ENCODE measurements around the gene HNRNPF.
A peak's percentile ranks its signal among the peaks of the same experiment; 100 is the strongest.
"Not testable (repeated sequence)": the region's sequence is repeated elsewhere in the genome, so short reads cannot be mapped to it uniquely, and the experiment has no call there.

The HNRNPF gene

GRCh38 chr10:43408710-43409384, at the start of gene HNRNPF:
Gene HNRNPF (minus strand): TSS chr10:43409186. CDS start chr10:43387884, 21,302 bp downstream.
- peak; percentile 93 for DNase-seq (ENCODE audit: low read depth)
- TF ChIP-seq CTCF (conservative IDR thresholded peaks at IDR 0.05; ENCODE audit: control insufficient read depth, insufficient read depth, low read depth, low read length), result no peak
- H3K4me3 ChIP-seq (ENCODE audit: control insufficient read depth, low read depth, low read length), result peak within 1 kb of the TSS; percentile 85

- TF ChIP-seq CTCF (conservative IDR thresholded peaks at IDR 0.05; ENCODE audit: control insufficient read depth, insufficient read depth, low read depth, low read length), result no peak
- H3K4me3 ChIP-seq (ENCODE audit: control insufficient read depth, low read depth, low read length), result no peak overlapping the region
- DNase-seq (ENCODE audit: low read depth), result no peak
Measured at GRCh38 chr10:43458227-43458626, 49.2 kb upstream of the HNRNPF start.

- not testable (repeated sequence) for H3K4me3 ChIP-seq (ENCODE audit: control insufficient read depth, low read depth, low read length); DNase-seq (ENCODE audit: low read depth)
Measured at GRCh38 chr10:43456561-43456960, 47.6 kb upstream of the HNRNPF start.

- H3K4me3 ChIP-seq (ENCODE audit: control insufficient read depth, low read depth, low read length); DNase-seq (ENCODE audit: low read depth): not testable (repeated sequence)
Measured at GRCh38 chr10:43454025-43454424, 45.0 kb upstream of the HNRNPF start.

- H3K4me3 ChIP-seq (ENCODE audit: control insufficient read depth, low read depth, low read length), result no peak overlapping the region
- DNase-seq (ENCODE audit: low read depth), result peak; percentile 13
Measured at GRCh38 chr10:43453266-43453831, 44.4 kb upstream of the HNRNPF start.

GRCh38 chr10:43452356-43452914, 43.4 kb upstream of the HNRNPF start:
- H3K4me3 ChIP-seq (ENCODE audit: control insufficient read depth, low read depth, low read length), result no peak overlapping the region
- peak; percentile 18 for DNase-seq (ENCODE audit: low read depth)
- no peak for TF ChIP-seq CTCF (conservative IDR thresholded peaks at IDR 0.05; ENCODE audit: control insufficient read depth, insufficient read depth, low read depth, low read length)

More at GRCh38 chr10:43453266-43453831, 44.4 kb upstream of the HNRNPF start:
- no peak for TF ChIP-seq CTCF (conservative IDR thresholded peaks at IDR 0.05; ENCODE audit: control insufficient read depth, insufficient read depth, low read depth, low read length)

- no peak for DNase-seq (ENCODE audit: low read depth)
- no peak for TF ChIP-seq CTCF (conservative IDR thresholded peaks at IDR 0.05; ENCODE audit: control insufficient read depth, insufficient read depth, low read depth, low read length)
- no peak overlapping the region for H3K4me3 ChIP-seq (ENCODE audit: control insufficient read depth, low read depth, low read length)
Measured at GRCh38 chr10:43448742-43449141, 39.8 kb upstream of the HNRNPF start.

- DNase-seq (ENCODE audit: low read depth), result not testable (repeated sequence)
Measured at GRCh38 chr10:43446219-43447017, 37.4 kb upstream of the HNRNPF start.

More at GRCh38 chr10:43446219-43447017, 37.4 kb upstream of the HNRNPF start:
- H3K4me3 ChIP-seq (ENCODE audit: control insufficient read depth, low read depth, low read length), result not testable (repeated sequence)
